ENCODE data around the gene HERC5. TPM values are rescaled to one million over a fixed set of nuclear protein-coding genes. Genes with fewer than 3 reads are reported as not detected.

The HERC5 gene
- total RNA-seq, 1 experiment from 2014 or later, result 17.2 TPM

- H3K9me3 ChIP-seq (ENCODE audit: control insufficient read depth, low read depth, low read length), result no peaks in the 10 kb centered on the region
Observed at GRCh38 chr4:88415982-88416381, 40.9 kb upstream of the HERC5 start.

More at GRCh38 chr4:88415982-88416381, 40.9 kb upstream of the HERC5 start:
- no peaks in the 10 kb centered on the region for H3K27me3 ChIP-seq (ENCODE audit: insufficient read depth, low read length)
- H2BK15ac ChIP-seq (ENCODE audit: low read depth, low read length), result no peak overlapping the region
- H3K27ac ChIP-seq (ENCODE audit: insufficient read length, low read depth, low read length), result no peak overlapping the region
- no peak overlapping the region for H3K18ac ChIP-seq (ENCODE audit: insufficient read length, low read depth, low read length)
- no peak overlapping the region for H3T11ph ChIP-seq (ENCODE audit: low read length)
- no peak for TF ChIP-seq CTCF (conservative IDR thresholded peaks at IDR 0.05)
- Mint-ChIP-seq H3K9me3 (no peaks in the 10 kb centered on the region), H3K4me3 (no peak overlapping the region), H3K4me1 (no peaks in the 10 kb centered on the region), H3K27me3 (ENCODE audit: low read depth) (no peaks in the 10 kb centered on the region), H3K36me3 (ENCODE audit: insufficient read depth in 1 of 3, low read depth in 3 of 3) (no peaks in the 10 kb centered on the region), H3K27ac (no peak overlapping the region)
- H3K14ac ChIP-seq (ENCODE audit: insufficient read depth, low read length), result no peak overlapping the region
- H2BK5ac ChIP-seq (ENCODE audit: insufficient read length, low read length), result no peak overlapping the region
- no peaks in the 10 kb centered on the region for H3K79me2 ChIP-seq (ENCODE audit: insufficient read depth, low read length)
- H2AK5ac ChIP-seq (ENCODE audit: insufficient read length, low read length), result no peak overlapping the region
- no peak overlapping the region for H2BK20ac ChIP-seq (ENCODE audit: low read depth, low read length, poor library complexity, severe bottlenecking)
- no peaks in the 10 kb centered on the region for H4K20me1 ChIP-seq (ENCODE audit: control insufficient read depth, insufficient read depth, insufficient read length)
- H4K8ac ChIP-seq (replicated peaks; ENCODE audit: insufficient read length, low read depth, low read length), result no peak overlapping the region
- no peak overlapping the region for H3K56ac ChIP-seq (ENCODE audit: insufficient read length, low read depth, low read length)
- no peaks in the 10 kb centered on the region for H3K79me1 ChIP-seq (ENCODE audit: insufficient read depth, low read depth, low read length, poor library complexity, severe bottlenecking)
- H3K4ac ChIP-seq (ENCODE audit: low read depth, low read length), result no peak overlapping the region
- H4K91ac ChIP-seq (ENCODE audit: insufficient read length, low read depth, low read length), result no peak overlapping the region
- WGBS (ENCODE audit: extremely low coverage, insufficient read length, low lambda C conversion rate), result no CpG with 5 or more reads among the region's 2 CpGs
- DNase-seq, result no peak
- no peaks in the 10 kb centered on the region for H3K4me1 ChIP-seq (ENCODE audit: insufficient read depth, low read length)
- no peak overlapping the region for H4K5ac ChIP-seq (ENCODE audit: insufficient read length, low read depth, low read length)
- no peak overlapping the region for H3K4me2 ChIP-seq (ENCODE audit: insufficient read depth, insufficient read length, low read length)
- no peak overlapping the region for H2AFZ ChIP-seq (ENCODE audit: low read length)
- H2BK12ac ChIP-seq (ENCODE audit: insufficient read length, low read depth, low read length), result no peak overlapping the region
- H3K23ac ChIP-seq (ENCODE audit: insufficient read length, low read depth, low read length), result no peak overlapping the region
- H2BK120ac ChIP-seq (ENCODE audit: low read depth, low read length, poor library complexity, severe bottlenecking), result no peak overlapping the region
- H3K23me2 ChIP-seq (ENCODE audit: insufficient read length, low read depth, low read length, poor library complexity, severe bottlenecking), result no peaks in the 10 kb centered on the region
- no peak overlapping the region for H3K9ac ChIP-seq (ENCODE audit: extremely low read depth, insufficient read length, low read length)
